ENCODE results near the gene MARS1.

GRCh38 chr12:57548488-57548887, 60.6 kb downstream of the MARS1 start:
- TF ChIP-seq KLF8 (tag by site-specific recombination; IDR thresholded peaks at IDR 0.05), result no peak
- TF ChIP-seq ZNF174 (tag by site-specific recombination; IDR thresholded peaks at IDR 0.05), result no peak
- TF ChIP-seq ATF2 (tag by site-specific recombination; IDR thresholded peaks at IDR 0.05; ENCODE audit: low read depth), result no peak
- TF ChIP-seq CTCF (tag by site-specific recombination; IDR thresholded peaks at IDR 0.05), result no peak
- TF ChIP-seq ZNF184 (tag by site-specific recombination; IDR thresholded peaks at IDR 0.05), result no peak
- TF ChIP-seq HOXD13 (CRISPR knock-in tag; IDR thresholded peaks at IDR 0.05; ENCODE audit: borderline replicate concordance), result no peak
- TF ChIP-seq ZNF121 (tag by site-specific recombination; IDR thresholded peaks at IDR 0.05), result no peak
- no peak for TF ChIP-seq ZNF280C (tag by site-specific recombination; IDR thresholded peaks at IDR 0.05)
